ENCODE results near the gene SNAI1.

SNAI1 gene

DNA sequence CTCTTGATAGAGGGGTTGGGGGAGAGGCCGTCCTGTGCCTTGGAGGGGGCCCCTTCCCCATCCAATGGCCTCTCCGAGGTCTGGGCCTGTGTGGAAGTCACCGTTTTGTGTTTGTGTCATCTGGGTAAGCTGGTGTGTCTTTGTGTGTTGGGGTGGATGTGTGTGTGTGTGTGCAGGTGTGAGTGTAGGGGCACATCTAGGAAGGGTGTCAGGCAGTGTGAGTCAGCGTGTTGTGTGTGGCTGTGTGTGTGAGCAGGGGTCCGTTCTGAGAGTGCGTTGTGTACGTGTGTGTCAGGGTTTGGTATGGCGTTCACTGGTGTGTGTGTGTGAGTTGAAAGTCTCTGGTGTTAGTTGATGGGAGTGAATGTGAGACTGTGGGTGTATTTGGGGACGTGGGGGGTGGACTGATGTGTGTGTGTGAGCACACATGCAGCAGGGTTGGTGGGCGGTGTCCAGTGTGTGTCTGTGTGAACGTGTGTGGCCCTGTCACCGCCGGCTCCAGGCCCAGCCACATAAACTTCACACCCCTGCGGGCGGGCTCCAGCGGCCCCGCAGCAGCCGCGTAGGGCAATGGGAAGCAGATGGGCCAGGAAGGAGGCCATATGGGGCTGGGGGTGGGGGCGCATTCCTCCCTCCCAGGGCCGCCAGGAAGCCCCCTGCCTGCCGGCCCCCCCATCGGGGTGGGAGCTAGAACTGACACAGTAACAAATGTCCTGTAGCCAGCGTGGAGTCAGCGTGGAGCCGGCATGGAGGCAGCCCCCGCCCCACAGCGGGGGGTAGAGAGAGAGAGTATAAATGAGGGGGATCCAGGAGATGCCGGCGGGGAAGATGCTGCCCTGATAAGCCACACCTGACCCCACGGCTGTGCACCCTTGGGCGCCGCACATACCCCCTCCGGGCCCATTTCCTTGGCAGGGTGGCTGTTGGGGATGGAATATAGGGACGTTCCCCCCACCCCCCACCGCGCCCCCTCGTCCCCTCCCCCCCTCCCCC lies 32.1 kb downstream of the SNAI1 start:
- DNase-seq = no peak

DNA sequence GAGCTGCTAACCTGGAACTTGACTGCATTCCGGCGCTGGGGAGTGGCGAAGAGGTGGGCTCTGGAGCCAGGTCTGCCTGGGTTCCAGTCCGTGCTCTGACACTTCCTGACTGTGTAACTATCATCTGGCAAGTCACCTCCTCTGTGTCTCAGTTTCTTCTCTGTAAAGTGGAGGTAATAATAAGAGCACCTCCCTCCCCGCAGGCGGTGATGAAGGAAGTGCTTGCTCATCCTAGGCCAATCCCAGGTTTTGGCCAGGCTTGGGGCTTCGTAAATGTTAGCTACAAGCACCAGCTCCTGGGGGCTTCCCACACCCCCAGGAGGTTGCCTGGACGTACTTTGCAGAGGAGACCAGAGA lies 32.8 kb downstream of the SNAI1 start:
- DNase-seq = no peak

DNA sequence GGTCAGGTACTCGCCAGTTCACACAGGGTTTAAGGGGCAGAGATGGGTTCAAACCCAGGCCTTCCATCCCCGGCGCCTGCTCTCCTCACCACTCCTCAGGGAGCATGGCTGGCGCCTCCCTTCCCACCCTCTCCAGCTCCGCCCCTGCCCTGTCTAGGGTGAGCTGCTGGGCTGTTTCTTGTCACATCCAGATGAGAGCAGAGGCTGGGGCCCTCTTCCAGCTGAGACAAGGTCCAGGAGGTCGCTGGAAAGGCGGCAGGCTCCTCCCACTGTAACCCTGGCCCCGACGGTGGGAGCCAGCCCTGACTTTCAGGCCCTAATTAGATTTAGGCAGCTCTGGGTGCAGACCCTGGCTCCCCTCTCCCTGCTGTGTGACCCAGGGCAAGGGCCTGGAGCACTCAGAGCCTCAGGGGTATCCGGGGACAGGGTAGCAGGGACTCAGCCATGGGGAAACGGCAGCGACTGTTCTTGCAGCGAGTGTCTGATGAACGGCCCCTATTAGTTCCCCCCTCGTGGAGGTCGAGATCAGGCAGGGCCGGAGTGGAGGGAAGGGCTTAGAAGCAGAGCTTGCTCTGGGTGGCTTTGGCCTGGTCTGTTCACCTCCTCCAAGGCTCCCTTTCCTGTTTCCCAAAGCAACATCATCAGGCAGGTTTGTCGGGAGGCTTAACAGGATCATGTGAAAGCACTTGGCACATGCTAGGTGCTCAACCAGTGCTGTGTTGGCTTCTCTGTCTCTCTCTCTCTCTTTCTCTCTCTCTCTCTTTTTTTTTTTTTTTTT lies 33.4 kb downstream of the SNAI1 start:
- no peak for DNase-seq

DNA sequence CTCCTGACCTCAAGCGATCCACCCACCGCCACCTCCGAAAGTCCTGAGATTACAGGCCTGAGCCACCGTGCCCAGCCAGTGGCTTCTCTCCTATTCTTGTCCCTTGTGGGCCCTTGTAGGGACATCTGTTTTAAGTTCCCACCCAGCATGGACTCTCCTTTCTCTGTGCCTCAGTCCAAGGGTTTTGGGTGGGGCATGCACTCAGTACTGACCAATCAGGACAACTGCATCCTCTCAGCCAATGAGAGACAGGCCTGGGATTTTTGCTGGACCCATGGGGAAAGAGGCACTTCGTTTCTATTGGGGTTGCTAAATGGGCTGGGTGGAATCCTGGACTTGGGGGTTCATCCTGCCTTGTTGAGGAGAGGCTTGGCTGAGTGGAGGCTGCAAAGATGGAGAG lies 34.4 kb downstream of the SNAI1 start:
- no peak for DNase-seq

DNA sequence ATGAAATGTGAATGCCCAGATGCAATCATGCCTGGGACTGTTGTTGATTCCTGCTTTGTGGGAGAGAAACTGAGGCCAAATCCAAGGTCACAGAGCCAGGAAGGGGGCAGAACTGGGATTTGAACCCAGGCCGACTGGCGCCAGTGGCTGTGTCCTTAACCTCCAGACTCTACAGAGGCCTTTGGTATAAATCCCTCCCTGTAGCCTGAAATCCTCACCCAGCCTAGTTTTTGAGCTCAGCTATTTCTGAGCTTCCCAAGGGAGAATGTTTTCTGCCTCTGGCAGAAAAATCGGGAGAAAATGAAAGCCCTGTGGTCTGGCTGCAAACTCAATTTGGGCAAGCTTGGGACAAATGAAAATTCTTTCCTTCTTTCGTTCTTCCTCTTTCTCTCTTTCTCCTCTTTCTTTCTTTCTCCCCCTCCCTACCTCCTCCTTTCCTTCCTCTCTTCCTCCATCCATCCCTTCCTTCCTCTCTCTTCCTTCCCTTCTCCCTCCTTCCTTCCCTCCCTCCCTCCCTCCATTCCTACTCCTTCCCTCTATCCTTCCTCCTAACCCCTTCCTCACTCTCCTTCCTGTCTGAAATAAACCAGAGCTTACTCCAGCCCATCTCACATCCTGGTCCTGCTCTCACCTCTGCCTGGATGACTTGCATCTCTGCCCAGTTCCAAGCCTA lies 34.9 kb downstream of the SNAI1 start:
- DNase-seq = no peak

DNA sequence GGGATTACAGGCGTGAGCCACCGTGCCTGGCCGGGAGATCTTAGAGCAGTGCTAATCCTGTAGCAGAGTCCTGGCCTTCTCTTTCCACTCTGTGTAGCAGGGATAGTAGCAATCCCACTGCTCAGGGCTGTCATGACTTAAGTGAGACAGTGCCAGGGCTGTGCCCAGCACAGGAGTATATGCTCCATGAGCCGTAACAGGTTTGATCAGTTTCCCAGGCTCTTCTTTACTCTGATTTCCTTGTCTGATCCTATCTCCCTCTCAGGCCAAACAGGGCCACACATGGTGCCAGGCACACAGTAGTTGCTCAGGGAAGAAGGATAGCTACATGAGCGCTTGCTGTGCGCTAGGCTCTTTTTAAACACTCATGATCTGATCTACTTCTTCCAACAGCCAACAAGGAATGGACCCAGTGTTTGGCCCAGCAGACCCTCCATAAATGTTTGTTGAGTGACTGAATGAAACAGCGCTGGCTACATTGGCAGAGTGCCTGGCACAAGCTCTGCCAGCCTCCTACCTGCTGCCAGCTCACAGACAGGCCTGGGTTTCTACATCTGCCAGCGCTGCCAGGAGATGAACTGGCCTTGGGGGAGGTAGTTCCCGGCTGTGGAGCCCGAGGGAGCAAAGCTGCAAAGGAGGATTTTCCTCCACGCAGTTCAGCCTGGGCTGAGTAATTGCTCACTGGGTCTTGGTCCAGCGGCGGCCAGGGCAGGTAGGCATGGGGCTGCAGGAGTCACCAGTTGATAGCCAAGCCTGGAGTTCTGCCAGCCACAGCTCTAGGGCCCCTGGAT lies 36.9 kb downstream of the SNAI1 start:
- peak; percentile 75 for DNase-seq

DNA sequence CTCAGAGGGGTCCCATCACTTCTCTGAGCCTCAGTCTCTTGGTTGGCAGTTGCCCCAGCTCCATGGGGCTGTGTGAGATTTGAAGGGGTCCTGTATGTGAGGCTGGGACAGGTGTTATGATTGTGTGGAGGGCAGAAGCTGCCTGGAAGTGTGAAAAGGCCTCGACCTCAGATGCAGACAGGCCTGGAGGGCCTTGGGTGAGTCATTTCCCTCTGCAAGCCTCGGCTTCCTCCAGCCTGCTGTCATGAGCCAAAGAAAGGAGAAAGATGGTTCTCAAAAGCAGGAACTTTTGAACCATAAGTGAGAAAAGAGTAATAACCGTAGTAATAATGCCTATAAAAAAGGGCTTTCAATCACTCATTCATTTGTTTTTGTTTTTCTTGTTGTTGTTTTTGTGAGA lies 37.5 kb downstream of the SNAI1 start:
- DNase-seq = no peak

DNA sequence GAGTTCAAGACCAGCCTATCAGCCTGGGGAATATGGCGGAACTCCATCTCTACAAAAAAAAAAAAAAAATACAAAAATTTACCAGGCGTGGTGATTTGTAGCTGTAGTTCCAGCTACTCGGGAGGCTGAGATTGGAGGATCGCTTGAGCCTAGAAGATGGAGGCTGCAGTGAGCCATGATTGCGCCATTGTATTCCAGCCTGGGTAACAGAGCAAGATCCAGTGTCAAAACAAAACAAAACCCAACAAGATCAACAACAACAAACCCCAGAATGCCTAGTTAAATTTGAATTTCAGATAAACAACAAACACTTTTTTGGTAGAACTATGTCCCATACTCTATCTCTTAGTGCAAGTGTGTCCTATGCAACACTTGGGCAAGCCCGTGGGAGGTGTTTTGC lies 39.9 kb downstream of the SNAI1 start:
- DNase-seq = no peak

DNA sequence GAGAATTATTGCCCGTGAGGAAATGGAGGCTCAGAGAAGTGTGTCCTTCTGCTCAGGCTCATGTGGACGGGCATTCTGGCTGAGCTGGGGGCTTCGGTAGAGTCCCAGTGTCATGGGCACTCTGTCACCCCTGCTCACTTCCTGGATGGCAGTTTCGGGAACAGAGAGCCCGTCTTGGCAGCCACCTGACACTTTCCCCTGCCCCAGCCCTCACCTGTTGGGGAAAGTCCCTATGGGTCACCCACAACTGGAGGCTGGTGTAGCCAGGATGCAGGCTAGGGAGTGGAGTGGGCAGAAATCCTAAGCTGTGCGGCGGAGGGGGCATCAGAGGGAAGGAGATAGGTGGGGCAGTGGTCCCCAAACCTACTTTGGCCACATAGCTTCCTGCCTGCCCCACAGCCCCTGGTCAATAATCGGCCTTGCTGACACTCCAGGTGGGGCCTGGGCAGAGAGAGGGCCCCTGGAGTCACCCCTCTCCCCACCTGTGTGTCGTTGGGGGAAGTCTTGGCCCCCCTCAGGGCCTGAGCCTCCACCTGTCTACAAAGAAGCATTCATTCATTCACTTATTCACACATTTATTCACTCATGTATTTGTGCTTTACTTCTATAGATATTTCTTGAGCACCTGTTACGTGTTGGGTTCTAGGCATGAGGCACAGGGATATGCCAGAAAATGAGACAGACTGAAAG lies 40.5 kb downstream of the SNAI1 start:
- DNase-seq = no peak

DNA sequence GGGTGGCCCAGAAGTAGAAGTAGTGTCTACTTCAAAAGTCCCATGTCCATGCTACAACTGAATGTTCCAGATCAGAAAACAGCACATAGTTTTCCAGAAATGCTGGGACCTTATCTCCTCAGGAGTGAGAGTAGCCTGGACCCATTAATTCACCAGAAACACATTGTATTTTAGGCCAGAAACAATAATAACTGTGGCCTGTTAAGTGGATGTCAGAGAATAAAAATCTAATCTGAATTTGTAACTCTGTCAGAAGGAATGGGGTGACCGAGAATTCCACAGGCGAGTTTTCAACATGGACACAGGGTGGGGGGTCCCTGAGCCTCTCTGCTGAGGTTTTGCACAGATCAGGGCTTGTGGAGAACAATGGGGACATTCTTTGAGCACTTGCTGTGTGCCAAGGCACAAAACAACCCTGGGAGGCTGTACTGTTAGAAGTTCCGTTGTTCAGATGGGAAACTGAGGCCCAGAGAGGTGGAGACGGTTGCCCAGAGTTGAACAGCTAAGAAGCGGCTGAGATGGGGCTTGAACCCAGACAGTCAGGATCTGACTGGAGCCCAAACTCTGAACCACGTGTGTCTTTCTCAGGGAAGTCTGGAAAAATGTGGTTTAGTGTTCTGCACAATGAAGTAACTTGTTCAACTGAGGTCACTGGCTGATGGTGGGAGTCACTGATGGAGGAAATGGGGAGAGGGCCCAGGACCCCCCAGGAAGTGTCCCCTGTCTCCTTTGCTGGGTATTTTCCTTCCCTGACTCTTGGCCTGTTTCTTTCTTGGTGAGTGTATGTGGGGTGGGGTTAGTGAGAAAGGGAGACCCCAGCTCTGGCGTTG lies 44.2 kb downstream of the SNAI1 start:
- no peak for DNase-seq

DNA sequence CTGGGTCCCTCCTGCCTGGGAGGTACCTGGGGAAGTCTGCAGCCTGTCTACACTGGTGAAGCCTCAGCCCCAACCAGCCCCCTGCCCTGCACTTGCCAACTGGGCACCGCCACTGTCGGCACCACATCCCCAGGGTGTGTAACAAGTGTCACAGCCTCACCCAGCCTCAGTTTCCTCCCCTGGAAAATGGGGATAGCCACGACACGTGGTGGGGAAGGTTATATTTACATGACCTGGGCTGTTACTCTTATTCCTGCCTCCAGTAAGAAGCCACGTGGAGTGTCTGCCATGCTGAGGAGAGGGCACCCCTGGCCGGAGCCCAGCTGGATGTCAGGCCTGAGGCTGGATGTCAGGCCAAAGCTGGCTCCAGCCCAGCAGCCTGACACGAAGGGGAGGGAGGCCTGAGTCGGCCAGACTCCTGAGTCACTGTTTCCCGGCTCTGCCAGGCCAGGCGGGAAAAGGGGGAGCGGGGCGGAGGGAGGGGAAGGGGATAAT lies 44.9 kb downstream of the SNAI1 start:
- peak; percentile 20 for DNase-seq

DNA sequence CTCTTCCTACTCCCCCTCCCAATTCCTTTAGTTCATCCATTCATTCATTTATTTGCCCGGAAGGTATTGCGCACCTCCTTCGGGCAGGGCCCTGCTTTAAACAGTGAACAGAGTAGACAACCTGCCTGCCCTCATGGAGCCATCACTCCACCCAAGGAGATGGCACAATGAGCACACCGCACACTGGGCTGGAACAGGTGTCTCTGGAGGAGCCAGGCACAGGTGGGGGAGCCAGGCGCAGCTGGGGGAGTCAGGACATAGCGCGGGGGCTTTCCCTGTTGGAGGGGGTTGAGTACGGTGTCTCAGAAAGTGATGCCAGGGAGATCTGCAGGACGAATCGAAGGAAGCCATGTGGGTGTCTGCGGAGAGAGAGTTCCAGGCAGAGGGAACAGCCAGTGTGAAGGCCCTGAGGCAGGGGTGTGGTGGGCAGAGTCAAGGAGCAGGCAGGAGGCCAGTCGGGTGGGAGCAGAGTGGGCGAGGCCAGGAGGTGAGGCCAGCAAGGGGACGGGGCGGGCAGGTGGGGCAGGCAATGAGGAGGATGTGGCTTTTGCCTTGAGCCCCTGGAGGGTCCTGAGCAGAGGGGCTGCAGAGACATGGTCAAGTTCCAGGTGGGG lies 46.4 kb downstream of the SNAI1 start:
- DNase-seq = no peak

DNA sequence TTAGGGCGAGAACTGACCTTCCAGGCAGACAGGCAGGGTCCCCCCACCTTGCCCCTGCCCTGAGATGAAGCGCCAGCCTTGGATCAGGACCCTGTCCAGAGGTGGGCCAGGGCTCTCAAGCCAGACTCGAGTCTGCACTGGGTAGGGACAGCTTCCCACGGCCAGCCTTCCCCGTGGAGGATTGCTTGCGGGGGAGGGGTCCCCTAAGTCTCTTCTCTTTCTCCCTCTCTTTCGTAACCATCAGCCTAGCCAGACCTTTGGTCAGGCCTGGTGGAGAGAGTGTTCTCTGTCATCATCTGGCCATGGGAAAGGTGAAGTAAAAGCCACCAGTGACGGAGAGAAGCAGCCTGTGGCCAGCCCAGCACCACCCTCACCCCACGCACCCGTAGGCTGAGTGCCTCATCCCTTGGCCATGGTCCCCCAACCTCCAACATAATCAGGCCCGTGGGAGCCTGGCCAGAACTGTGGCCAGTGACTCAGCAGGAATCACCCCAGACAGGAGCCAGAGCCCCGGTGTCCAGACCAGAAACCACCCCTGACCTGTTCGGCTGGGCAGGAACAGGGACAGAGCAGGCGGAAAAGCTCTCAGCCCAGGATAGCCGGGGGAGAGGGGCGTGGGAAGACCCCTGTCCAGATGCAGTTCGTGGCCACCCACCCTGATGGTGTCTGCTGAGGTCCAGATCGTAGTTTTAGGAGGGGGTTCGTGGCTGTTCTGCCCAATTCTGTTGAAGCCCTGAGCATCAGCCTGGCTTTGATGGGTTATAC lies 47.1 kb downstream of the SNAI1 start:
- no peak for DNase-seq

DNA sequence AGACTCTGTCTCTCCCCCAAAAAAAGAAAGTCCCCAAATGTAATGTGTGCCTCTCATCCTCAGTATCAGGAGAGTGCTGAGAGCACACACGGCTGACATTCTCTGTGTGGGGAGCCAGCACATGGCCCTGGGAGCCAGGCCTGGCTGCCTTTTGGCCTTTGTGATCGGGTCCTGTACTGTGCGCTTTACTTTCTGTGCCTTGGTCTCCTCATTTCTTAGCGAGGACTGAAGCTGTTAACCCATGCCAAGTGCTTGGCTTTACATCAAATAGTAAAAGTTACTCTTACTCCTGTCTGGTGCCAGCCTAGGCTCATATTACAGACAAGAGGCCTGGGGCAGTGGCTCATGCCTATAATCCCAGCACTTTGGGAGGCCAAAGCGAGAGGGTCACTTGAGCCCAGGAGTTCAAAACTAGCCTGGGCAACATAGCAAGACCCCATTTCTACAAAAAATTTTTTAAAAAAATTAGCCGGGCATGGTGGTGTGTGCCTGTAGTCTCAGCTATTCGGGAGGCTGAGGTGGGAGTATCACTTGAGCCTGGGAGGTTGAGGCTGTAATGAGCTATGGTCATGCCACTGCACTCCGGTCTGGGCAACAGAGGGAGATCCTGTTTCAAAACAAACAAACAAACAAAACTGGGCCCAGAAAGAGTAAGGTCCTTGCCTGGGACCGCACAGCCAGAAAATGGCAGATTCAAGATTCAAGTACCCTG lies 50.3 kb downstream of the SNAI1 start:
- no peak for DNase-seq

DNA sequence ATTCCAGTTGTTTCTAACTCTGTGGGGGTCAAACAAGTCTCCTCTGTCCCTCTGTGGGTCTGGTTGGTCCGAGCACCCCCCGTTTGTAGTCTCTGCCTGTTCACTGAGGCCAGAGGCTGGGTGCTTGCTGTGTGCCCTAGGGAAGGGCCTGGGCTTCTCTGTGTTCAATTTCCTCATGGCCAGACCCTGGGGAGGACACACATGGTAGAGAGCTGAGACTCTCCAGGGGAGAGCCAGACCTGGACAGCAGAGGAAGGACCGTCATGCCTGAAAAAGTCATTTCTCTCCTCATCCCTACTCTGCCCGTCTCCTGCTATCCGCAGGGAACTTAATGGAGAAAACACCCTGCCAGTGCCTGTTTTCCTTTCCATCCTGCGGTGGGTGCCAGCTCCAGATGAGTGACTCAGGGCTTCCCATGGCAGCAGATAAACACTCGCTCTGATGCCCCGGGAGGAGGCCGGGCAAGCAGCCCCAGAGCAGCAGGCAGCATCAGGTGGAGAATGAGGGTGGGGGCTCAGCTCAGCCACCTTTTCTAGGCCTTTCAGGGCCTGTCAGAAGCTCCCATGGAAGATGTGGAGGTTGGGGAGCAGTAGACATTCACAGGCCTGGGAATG lies 51.9 kb downstream of the SNAI1 start:
- DNase-seq = peak; percentile 77

DNA sequence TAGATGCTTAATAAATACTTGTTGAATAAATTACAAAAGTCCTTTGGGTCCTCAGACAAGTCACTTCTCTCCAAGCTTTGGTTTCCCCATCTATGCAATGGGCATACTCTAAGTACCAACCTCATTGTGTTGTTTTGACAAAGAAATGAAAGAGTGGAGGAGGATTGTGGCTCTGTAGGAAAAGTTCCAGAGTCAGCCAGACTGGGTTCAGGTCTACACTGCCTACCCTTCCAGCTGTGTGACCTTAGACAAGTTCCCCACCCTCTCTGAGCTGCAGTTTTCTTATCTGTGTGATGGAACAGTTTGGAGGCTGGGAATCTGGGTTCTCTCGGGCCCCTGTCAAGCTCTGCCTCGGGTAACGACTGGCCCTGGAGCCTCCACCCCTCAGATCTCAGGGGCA lies 53.9 kb downstream of the SNAI1 start:
- no peak for DNase-seq

DNA sequence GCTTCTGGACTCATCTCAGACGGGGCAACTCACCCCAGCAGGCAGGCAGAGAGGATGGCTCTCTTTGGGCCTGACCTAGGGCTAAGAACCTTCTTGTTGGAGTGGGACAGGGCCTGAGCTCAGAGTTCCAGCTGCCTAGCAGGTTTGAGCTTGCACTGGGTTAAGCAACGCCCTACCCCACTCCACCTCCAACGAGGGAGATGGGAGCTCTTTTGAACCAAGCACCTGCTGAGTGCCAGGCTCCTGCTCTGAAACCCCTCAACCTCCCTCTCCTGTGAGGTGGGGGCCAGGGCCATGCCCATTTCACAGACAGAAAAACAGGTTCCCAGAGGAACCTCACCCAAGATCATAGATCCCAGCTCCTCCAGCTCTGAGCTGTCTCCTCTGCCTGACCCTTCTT lies 54.3 kb downstream of the SNAI1 start:
- DNase-seq = no peak

DNA sequence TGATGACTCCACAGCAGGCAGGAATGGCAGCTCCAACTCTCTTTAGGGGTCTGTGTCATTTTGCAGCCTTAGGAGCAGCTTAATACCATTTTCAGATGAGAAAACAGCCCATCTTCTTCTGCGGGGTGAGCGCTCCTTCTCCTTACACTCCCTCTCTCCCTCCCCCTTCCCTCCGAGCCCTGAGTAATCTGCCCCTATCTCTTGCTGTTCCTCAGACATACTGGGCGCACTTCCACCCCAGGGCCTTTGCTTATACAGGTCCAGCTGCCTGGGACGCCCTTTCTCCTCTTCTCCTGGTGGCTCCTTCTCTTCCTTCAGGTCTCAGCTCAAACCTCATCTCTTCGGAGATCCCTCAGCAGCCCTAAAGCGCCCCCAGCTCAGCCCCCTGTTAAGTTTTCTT lies 54.8 kb downstream of the SNAI1 start:
- no peak for DNase-seq

DNA sequence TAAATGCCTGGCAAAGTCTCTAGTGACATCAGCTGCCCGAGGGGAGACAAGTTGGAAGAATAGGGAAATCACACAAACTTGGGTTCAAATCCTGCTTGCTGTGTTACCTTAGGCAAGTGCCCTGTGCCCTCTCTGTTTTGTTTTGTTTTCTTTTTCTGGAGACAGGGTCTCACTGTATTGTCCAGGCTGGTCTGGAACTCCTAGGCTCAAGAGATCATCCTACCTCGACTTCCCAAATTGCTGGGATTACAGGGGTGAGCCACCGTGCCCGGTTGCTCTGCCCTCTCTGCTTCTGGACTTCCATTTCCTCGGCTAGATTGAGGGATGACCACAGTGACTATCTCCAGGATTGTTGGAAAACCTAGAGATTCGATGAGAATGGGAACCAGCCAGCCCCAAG lies 55.4 kb downstream of the SNAI1 start:
- no peak for DNase-seq
